Activated CD8-positive, alpha-beta T cell treated with anti-CD3 and anti-CD28 coated beads for 36 hours (primary cell): ENCODE measurements around the gene NAGLU. TPM values are rescaled to one million over a fixed set of nuclear protein-coding genes. Genes with fewer than 3 reads are reported as not detected.

Experiments used
- ATAC-seq: fragments of 200-7000 bp; cut with Tn5 transposase; one replicate; pipeline ENCODE4 v1.10.0; 2021; ENCODE audit warnings: mild to moderate bottlenecking, moderate library complexity
- CTCF ChIA-PET: fragments of 350-600 bp; sonication (Branson Sonifier 250); formaldehyde crosslinking; loops from one replicate; lab custom pipeline; 2021; ENCODE audit warnings: antibody characterized with exemption; lab: Charles Lee
- POLR2A ChIA-PET: fragments of 350-600 bp; sonication (Branson Sonifier 250); formaldehyde crosslinking; loops from one replicate; lab custom pipeline; 2021; ENCODE audit warnings: antibody characterized with exemption; lab: Charles Lee
- DNase-seq: peaks from one replicate; pipeline ENCODE4 v3.0.0-alpha.2; 2020
- H3K27ac Mint-ChIP-seq: one replicate; pipeline ENCODE4 v1.8.0; 2021; ENCODE audit warnings: mild to moderate bottlenecking, mixed read lengths
- H3K27me3 Mint-ChIP-seq: one replicate; pipeline ENCODE4 v1.8.0; 2021; ENCODE audit warnings: mixed read lengths
- H3K36me3 Mint-ChIP-seq: one replicate; pipeline ENCODE4 v1.8.0; 2021; ENCODE audit warnings: low read depth, mixed read lengths
- H3K4me1 Mint-ChIP-seq: one replicate; pipeline ENCODE4 v1.8.0; 2021; ENCODE audit warnings: low read depth, mixed read lengths
- H3K4me3 Mint-ChIP-seq: one replicate; pipeline ENCODE4 v1.8.0; 2021; ENCODE audit warnings: mild to moderate bottlenecking, moderate library complexity, mixed read lengths
- H3K9me3 Mint-ChIP-seq: one replicate; pipeline ENCODE4 v1.8.0; 2021; ENCODE audit warnings: mixed read lengths
- CTCF ChIP-seq: fragments of 200-600 bp; IDR thresholded peaks from one replicate; pipeline ENCODE4 v1.8.0; 2022; ENCODE audit warnings: antibody characterized with exemption, mild to moderate bottlenecking
- intact Hi-C: fragments of 100-400 bp; cut with micrococcal nuclease; formaldehyde crosslinking; loops from one replicate; pipeline ENCODE4 v1.10.0; 2022
- total RNA-seq, 2 experiments: library from RNA; stranded (reverse); gene quantifications; one replicate each; pipeline ENCODE4 v1.2.3, GENCODE V29; 2021

Gene NAGLU
- total RNA-seq, 2 experiments from 2014 or later = 10.8 to 11.4 TPM

- intact Hi-C loops = no loop called here
- H3K4me3 Mint-ChIP-seq = no peak overlapping the region
- DNase-seq = no peak
- ATAC-seq = no peak
- no peaks in the 10 kb centered on the region for H3K27me3 Mint-ChIP-seq
- no peaks in the 10 kb centered on the region for H3K9me3 Mint-ChIP-seq
- ChIA-PET CTCF (interaction anchor here (1.0 to 4.5 kb wide), 7 partner anchors 8 to 209 kb away, joined by 3 to 34 read pairs (median 8); partner anchors contain the start of gene PSMC3IP), POLR2A (no interaction called here)
- H3K4me1 Mint-ChIP-seq = peaks cover 8% of the 10 kb centered on the region
- no peaks in the 10 kb centered on the region for H3K36me3 Mint-ChIP-seq
- no peak for TF ChIP-seq CTCF
- no peak overlapping the region for H3K27ac Mint-ChIP-seq
These were observed 14.3 kb upstream of the NAGLU start for GRCh38 chr17:42521666-42522262.

- ChIA-PET POLR2A (no interaction called here), CTCF (interaction anchor here (0.9 to 1.6 kb wide), 2 partner anchors 94 to 116 kb away, joined by 3 to 4 read pairs; no protein-coding TSS in a partner anchor)
- intact Hi-C loops = no loop called here
- ATAC-seq (no peak), DNase-seq (no peak)
- no peak overlapping the region for H3K4me3 Mint-ChIP-seq
- peaks cover 10% of the 10 kb centered on the region for H3K4me1 Mint-ChIP-seq
- no peak overlapping the region for H3K27ac Mint-ChIP-seq
- no peak for TF ChIP-seq CTCF
- H3K27me3 Mint-ChIP-seq = no peaks in the 10 kb centered on the region
- H3K9me3 Mint-ChIP-seq = no peaks in the 10 kb centered on the region
- H3K36me3 Mint-ChIP-seq = no peaks in the 10 kb centered on the region
These were observed 13.7 kb upstream of the NAGLU start for GRCh38 chr17:42522263-42522790.

- DNase-seq (no peak), ATAC-seq (no peak)
- H3K36me3 Mint-ChIP-seq = no peaks in the 10 kb centered on the region
- H3K4me1 Mint-ChIP-seq = peaks cover 11% of the 10 kb centered on the region
- intact Hi-C loops = no loop called here
- no peak overlapping the region for H3K4me3 Mint-ChIP-seq
- H3K27me3 Mint-ChIP-seq = no peaks in the 10 kb centered on the region
- TF ChIP-seq CTCF = no peak
- H3K27ac Mint-ChIP-seq = no peak overlapping the region
- ChIA-PET POLR2A (no interaction called here), CTCF (interaction anchor here (0.9 to 1.6 kb wide), 2 partner anchors 95 to 117 kb away, joined by 3 to 4 read pairs; no protein-coding TSS in a partner anchor)
- H3K9me3 Mint-ChIP-seq = no peaks in the 10 kb centered on the region
These were observed 13.2 kb upstream of the NAGLU start for GRCh38 chr17:42522798-42523278.

- Mint-ChIP-seq H3K27me3 (no peaks in the 10 kb centered on the region), H3K4me3 (no peak overlapping the region), H3K9me3 (no peaks in the 10 kb centered on the region), H3K27ac (no peak overlapping the region), H3K36me3 (no peaks in the 10 kb centered on the region), H3K4me1 (peaks cover 24% of the 10 kb centered on the region)
- TF ChIP-seq CTCF = no peak
- intact Hi-C loops = loop anchor here (5.0 kb wide), 1 partner anchor 203 kb away; no protein-coding TSS in a partner anchor
- CTCF ChIA-PET = interaction anchor here (0.9 kb wide), 1 partner anchor 65 kb away, joined by 3 read pairs; no protein-coding TSS in a partner anchor
- DNase-seq (no peak), ATAC-seq (no peak)
- POLR2A ChIA-PET = no interaction called here
These were observed 10.8 kb upstream of the NAGLU start for GRCh38 chr17:42525221-42525620.

- intact Hi-C loops = loop anchor here (5.0 kb wide), 1 partner anchor 204 kb away; no protein-coding TSS in a partner anchor
- Mint-ChIP-seq H3K27ac (no peak overlapping the region), H3K9me3 (no peaks in the 10 kb centered on the region), H3K4me3 (no peak overlapping the region), H3K4me1 (peaks cover 32% of the 10 kb centered on the region), H3K27me3 (no peaks in the 10 kb centered on the region), H3K36me3 (no peaks in the 10 kb centered on the region)
- DNase-seq = no peak
- TF ChIP-seq CTCF = no peak
- CTCF ChIA-PET = interaction anchor here (0.9 to 4.9 kb wide), 2 partner anchors 10 to 104 kb away, joined by 3 to 37 read pairs; partner anchors contain the start of gene CAVIN1
- no peak for ATAC-seq
- POLR2A ChIA-PET = no interaction called here
These were observed 10.0 kb upstream of the NAGLU start for GRCh38 chr17:42526031-42526444.
